ENCODE data around the gene MED29.

- TF ChIP-seq YY1 (IDR thresholded peaks at IDR 0.05; ENCODE audit: insufficient read depth, insufficient read length) = no peak
- TF ChIP-seq SUZ12 (IDR thresholded peaks at IDR 0.05; ENCODE audit: extremely low read depth, insufficient read depth, insufficient read length) = no peak
Observed at GRCh38 chr19:39420769-39421168, 29.6 kb downstream of the MED29 start.
